Stimulated activated effector memory CD8-positive, alpha-beta T cell treated with anti-CD3 and anti-CD28 coated beads, Interleukin-12 subunit alpha, Interleukin-12 subunit beta, amount 100 ng/mL, for 72 hours (primary cell): ENCODE measurements around the gene MAPRE2.
A peak's percentile ranks its signal among the peaks of the same experiment; 100 is the strongest.
"Not testable (repeated sequence)": the region's sequence is repeated elsewhere in the genome, so short reads cannot be mapped to it uniquely, and the experiment has no call there.

ENCODE experiments used
- ATAC-seq: fragments of 150-1000 bp; cut with Tn5 transposase; 2 replicates; pipeline ENCODE4 v1.10.0; 2021
- DNase-seq, 2 donors: peaks; one replicate each; pipeline ENCODE4 v3.0.0; 2021 to 2022; ENCODE audit warnings: low spot score in 2 of 2
- H3K27ac Mint-ChIP-seq: one replicate; pipeline ENCODE4 v1.8.0; 2022; ENCODE audit warnings: mild to moderate bottlenecking, mixed read lengths
- H3K36me3 Mint-ChIP-seq: one replicate; pipeline ENCODE4 v1.8.0; 2022; ENCODE audit warnings: mild to moderate bottlenecking, mixed read lengths
- H3K4me1 Mint-ChIP-seq: one replicate; pipeline ENCODE4 v1.8.0; 2022; ENCODE audit warnings: mixed read lengths
- H3K4me3 Mint-ChIP-seq: one replicate; pipeline ENCODE4 v1.8.0; 2022; ENCODE audit warnings: mild to moderate bottlenecking, mixed read lengths
- H3K9me3 Mint-ChIP-seq: one replicate; pipeline ENCODE4 v1.8.0; 2022; ENCODE audit warnings: mixed read lengths

Gene MAPRE2

DNA sequence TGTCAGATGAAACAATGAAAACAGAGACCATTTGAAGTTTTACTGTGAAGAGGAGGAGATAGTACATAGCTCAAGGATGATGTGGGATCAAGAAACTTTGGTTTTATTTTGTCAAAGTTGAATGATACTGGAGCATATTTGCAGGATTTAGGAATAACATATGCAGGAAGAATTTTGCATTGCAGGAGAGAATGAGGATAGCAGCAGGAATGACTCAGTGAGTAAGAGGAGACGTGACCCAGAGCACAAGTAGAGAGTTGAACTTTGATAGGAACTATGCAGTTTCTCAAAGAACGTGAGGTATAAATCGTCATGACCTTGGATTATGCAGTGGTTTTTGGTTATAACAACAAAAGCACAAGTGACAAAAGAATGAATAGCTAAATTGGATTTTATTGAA lies 47.7 kb downstream of the MAPRE2 start:
- no peaks in the 10 kb centered on the region for H3K9me3 Mint-ChIP-seq
- H3K27ac Mint-ChIP-seq = no peak overlapping the region
- peaks cover 11% of the 10 kb centered on the region for H3K36me3 Mint-ChIP-seq
- DNase-seq (no peak), ATAC-seq (no peak)
- H3K4me3 Mint-ChIP-seq = no peak overlapping the region
- H3K4me1 Mint-ChIP-seq = peaks cover 41% of the 10 kb centered on the region

DNA sequence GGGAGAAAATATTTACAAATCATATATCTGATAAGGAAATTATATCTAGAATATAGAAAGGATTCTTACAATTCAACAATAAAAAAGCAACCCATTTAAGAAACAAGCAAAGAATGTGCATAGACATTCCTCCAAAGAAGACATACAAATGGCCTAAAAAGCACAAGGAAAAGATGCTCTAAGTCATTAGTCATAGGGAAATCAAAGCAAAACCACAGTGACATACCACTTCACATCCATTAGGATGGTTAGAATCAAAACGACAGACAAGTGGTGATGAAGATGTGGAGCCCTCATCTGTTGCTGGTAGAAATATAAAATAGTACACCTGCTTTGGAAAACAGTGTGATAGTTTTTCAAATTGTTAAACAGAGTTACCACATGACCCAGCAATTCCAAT lies 48.2 kb downstream of the MAPRE2 start:
- Mint-ChIP-seq H3K36me3 (peaks cover 11% of the 10 kb centered on the region), H3K9me3 (no peaks in the 10 kb centered on the region), H3K4me1 (peaks cover 40% of the 10 kb centered on the region), H3K4me3 (no peak overlapping the region), H3K27ac (no peak overlapping the region)
- ATAC-seq (no peak), DNase-seq (no peak)

DNA sequence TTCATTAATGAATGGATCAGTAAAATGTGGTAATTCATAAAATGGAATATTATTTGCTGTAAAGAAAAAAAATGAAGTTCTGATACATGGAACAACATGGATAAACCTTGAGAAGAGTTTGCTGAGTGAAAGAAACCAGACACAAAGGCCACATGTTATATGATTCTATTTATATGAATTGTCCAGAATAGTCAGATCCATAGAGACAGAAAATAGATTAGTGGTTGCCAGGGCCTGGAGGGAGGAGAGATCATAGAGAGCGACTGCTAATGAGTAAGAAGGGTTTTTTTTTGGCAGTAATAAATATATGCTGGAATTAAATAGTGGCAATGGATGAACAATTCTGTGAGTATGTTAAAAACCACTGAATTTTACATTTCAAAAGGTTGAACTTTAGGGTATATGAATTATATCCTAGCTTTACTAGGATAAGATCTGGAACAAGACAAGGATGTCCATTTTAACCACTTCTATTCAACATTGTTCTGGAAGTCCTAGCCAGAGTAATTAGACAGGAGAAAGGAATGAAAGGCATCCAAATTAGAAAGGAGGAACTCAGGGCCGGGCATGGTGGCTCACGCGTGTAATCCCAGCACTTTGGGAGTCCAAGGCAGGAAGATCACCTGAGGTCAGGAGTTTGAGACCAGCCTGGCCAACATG lies 48.8 kb downstream of the MAPRE2 start:
- no peak overlapping the region for H3K4me3 Mint-ChIP-seq
- no peak for DNase-seq
- H3K27ac Mint-ChIP-seq = no peak overlapping the region
- no peak for ATAC-seq
- H3K9me3 Mint-ChIP-seq = no peaks in the 10 kb centered on the region
- peaks cover 36% of the 10 kb centered on the region for H3K4me1 Mint-ChIP-seq
- peaks cover 11% of the 10 kb centered on the region for H3K36me3 Mint-ChIP-seq

DNA sequence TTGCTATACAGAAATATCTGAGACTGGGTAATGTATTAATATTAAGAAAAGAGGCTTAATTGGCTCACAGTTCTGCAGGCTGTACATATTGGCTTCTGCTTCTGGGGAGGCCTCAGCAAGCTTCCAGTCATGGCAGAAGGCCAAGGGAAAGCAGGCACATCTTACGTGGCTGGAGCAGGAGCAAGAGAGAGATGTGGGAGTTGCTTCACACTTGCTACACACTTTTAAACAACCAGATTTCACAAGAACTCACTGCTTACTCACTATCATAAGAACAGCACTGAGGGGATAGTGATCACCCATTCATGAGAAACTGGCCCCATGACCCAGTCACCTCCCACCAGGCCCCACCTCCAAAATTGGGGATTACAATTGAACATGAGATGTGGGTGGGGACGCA lies 50.6 kb downstream of the MAPRE2 start:
- Mint-ChIP-seq H3K9me3 (no peaks in the 10 kb centered on the region), H3K4me1 (peaks cover 47% of the 10 kb centered on the region), H3K36me3 (peaks cover 11% of the 10 kb centered on the region), H3K27ac (no peak overlapping the region), H3K4me3 (no peak overlapping the region)
- DNase-seq (no peak), ATAC-seq (no peak)

DNA sequence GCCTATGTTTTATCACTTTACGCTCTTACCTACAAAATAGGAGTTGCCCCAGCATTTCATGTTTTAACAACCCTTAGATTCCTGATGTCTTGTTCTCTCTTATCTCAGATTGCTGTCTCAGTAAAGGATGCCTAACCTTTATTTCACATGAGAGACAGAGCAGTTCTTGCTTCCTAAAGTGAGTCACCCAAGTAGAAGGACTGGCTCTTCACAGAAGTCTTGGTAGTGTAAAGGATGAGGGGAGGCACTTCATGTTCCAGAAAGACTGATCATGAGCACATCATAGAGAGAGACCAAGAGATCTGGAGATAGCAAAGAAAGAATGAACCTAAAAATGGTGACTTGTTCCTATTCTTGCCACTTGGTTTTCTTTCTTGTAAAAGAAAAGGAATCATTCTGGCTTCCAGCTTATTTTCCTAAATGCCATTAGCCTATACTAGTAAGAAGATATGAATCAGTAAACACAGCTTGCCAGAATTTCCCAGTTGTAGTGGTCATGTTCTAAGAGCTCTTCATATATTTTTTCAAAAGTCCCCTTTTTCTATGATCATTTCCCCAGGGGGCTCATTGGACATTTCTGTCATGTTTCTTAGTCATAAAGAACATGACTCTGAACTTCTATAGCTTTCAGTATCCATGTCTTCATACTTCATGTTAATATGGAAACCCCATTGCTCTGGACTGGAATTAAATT lies 54.9 kb downstream of the MAPRE2 start:
- Mint-ChIP-seq H3K4me3 (no peak overlapping the region), H3K9me3 (no peaks in the 10 kb centered on the region), H3K27ac (peak overlapping the region; percentile 26), H3K36me3 (peaks cover 20% of the 10 kb centered on the region), H3K4me1 (peaks cover 25% of the 10 kb centered on the region)
- ATAC-seq = peak; percentile 86
- DNase-seq = no peak

DNA sequence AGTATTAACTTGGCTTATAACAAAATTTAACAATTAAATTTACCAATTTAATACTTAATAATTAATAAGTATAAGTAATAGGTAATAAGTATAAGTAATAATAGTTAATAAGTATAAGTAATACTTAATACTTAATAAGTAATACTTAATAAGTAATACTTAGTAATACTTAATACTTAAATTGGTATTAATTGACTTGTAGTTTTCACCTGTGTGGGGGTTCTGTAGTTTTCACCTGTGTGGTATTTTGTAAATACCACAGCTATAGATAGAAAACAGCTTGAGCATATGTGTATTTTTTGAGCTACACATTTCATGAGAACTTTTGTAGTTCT lies 55.4 kb downstream of the MAPRE2 start:
- Mint-ChIP-seq H3K4me1 (peaks cover 25% of the 10 kb centered on the region), H3K36me3 (peaks cover 20% of the 10 kb centered on the region), H3K27ac (no peak overlapping the region), H3K9me3 (no peaks in the 10 kb centered on the region), H3K4me3 (no peak overlapping the region)
- DNase-seq (no peak), ATAC-seq (no peak)

DNA sequence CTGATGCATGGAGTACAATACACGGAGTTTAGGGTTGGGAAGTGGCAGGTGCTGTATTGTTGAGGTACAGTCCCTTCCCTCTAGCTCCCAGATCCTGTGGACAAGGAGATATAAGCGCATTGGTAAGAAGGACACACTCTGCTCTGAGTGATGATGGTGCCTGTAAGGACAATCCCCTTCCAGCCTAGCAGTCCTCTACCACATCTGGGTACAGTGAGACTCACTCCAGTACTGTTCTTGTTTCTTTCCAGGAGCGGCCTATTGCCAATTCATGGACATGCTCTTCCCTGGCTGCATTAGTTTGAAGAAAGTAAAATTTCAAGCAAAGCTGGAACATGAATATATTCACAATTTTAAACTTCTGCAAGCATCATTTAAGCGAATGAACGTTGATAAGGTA lies 56.0 kb downstream of the MAPRE2 start:
- Mint-ChIP-seq H3K9me3 (no peaks in the 10 kb centered on the region), H3K4me1 (peaks cover 21% of the 10 kb centered on the region)
- no peak for DNase-seq

DNA sequence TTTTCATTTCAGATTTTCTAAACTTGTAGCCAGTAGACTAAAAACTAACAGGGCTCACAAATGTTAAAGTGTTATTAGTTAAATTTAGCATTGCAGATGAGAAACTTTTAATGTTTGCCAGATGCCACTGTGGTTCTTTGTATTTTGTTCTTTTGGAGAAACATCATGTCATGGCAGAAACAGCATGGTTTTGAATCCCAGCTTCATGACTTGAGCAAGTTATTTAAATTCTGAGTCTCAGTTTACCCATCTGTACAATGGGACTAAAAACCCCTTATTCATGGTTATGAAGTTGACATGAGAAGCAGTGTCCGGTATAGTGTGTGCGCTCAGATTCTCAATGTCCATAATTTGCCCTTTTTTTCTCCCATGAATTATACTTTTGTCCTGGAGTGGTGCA lies 56.5 kb downstream of the MAPRE2 start:
- Mint-ChIP-seq H3K4me3 (no peak overlapping the region), H3K9me3 (no peaks in the 10 kb centered on the region), H3K4me1 (peaks cover 15% of the 10 kb centered on the region), H3K36me3 (peaks cover 20% of the 10 kb centered on the region), H3K27ac (no peak overlapping the region)
- DNase-seq (no peak), ATAC-seq (no peak)

More for the DNA sequence above, 56.0 kb downstream of the MAPRE2 start:
- no peak overlapping the region for H3K4me3 Mint-ChIP-seq
- H3K27ac Mint-ChIP-seq = peak overlapping the region; percentile 29
- H3K36me3 Mint-ChIP-seq = peaks cover 20% of the 10 kb centered on the region
- no peak for ATAC-seq

DNA sequence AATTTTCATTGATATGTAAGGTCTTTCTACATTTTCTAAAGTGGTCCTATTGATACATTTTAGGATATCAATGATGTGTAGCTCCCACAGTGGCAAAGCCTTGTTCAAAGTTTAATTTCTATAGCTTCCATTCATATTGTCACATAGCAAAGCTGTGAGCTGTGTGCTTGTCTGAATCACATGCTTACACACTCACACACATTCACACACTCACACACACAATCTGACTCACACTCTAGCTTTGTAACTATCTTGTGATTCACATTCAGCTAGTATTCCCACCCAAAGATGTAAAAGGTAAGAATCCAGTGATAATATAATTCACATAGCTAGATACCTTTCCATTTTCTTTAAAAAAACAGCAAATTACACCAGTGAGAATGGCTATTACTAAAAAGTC lies 58.7 kb downstream of the MAPRE2 start:
- peaks cover 20% of the 10 kb centered on the region for H3K36me3 Mint-ChIP-seq
- no peaks in the 10 kb centered on the region for H3K9me3 Mint-ChIP-seq
- no peak for ATAC-seq
- H3K4me1 Mint-ChIP-seq = peaks cover 15% of the 10 kb centered on the region
- H3K4me3 Mint-ChIP-seq = no peak overlapping the region
- DNase-seq = no peak
- H3K27ac Mint-ChIP-seq = no peak overlapping the region

DNA sequence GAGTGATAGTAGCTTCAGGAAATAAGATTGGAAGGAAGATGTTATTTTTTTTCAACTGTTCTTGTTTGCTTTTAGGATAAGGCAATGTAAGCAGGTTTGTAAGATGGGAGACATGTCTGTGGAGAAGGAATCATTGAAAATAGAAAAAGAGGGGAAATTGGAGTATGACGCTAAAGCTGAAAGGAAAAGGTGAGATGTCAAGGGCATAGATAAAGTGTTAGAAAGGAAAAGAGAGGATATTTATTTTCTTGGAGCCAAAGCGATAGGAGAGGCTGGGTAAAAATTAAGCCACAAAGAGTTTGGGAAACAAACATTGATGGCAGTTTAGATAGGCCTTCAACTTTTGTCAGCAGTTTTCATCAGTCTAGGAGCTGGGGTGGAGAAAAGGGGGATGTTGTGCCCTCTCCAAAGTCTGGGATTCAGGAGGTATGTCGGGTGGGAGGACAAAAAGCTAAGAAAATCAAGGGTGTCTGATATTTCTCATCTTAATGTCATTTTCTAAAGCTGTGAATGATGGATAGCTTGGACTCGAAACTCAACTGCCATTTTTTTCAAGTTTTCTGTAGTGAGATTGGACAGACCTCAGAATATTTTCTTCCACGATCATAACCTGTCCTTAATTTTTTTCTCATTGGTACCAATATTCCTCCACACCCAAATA lies 63.3 kb downstream of the MAPRE2 start:
- ATAC-seq (no peak), DNase-seq (no peak)
- no peaks in the 10 kb centered on the region for H3K9me3 Mint-ChIP-seq
- H3K27ac Mint-ChIP-seq = no peak overlapping the region
- H3K4me1 Mint-ChIP-seq = peaks cover 24% of the 10 kb centered on the region
- peaks cover under 1% of the 10 kb centered on the region for H3K36me3 Mint-ChIP-seq
- no peak overlapping the region for H3K4me3 Mint-ChIP-seq

DNA sequence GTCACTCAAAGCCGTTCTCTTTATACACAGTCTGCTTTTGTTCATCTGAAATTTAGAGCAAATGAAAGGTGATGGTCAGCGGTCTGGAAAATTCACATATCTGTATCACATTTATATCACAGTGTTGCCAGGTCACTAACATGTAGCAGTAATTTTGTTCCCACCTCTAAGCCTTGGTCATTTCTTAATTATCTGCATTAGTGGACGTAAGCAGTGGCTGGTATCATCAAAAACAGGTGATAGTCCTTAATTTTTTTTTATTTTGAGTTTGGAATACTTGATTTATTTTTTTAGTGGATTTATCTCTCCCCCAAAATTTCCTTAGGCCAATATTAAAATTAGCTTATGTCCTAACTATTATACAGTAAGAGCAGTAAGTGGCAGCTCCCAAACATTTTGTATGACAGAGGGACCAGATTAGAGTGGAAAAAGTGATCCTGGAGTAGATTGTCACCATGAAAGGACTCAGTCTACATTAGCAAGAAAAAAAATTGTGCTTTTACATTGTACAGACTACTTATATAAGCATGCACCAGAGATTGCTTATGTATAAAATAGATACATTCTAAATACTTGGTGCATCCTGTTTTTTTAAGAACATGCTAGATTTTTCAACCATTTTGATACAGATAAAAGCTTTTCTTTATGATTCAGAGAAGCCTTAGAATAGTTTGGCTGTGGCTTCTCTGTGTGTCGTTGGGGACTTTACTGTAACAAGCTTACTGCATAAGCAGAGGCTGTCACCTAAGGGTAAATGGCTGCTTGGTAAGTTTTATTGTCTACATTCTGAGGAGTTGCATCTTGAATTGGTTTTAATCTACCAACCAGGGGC lies 65.0 kb downstream of the MAPRE2 start:
- Mint-ChIP-seq H3K9me3 (no peaks in the 10 kb centered on the region), H3K36me3 (peaks cover 6% of the 10 kb centered on the region), H3K4me1 (peaks cover 36% of the 10 kb centered on the region), H3K27ac (peak overlapping the region; percentile 60), H3K4me3 (no peak overlapping the region)
- ATAC-seq = no peak
- DNase-seq = no peak

DNA sequence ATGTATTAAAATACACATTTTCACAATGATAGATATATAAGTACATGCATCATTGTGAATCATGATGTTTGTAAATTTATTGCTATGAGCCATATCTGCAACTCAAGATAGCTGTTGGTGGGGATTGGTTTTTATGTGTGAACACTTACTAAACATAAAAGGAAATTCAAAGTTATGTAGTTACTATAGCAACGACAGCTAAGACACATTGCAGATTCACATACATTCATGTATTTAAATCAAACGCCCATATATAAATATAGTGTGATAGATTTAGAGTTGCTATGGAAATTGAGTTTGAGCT lies 65.6 kb downstream of the MAPRE2 start:
- Mint-ChIP-seq H3K27ac (peak overlapping the region; percentile 60), H3K4me3 (no peak overlapping the region), H3K9me3 (no peaks in the 10 kb centered on the region), H3K4me1 (peaks cover 38% of the 10 kb centered on the region), H3K36me3 (peaks cover 6% of the 10 kb centered on the region)
- ATAC-seq (peak; percentile 93), DNase-seq (no peak)

DNA sequence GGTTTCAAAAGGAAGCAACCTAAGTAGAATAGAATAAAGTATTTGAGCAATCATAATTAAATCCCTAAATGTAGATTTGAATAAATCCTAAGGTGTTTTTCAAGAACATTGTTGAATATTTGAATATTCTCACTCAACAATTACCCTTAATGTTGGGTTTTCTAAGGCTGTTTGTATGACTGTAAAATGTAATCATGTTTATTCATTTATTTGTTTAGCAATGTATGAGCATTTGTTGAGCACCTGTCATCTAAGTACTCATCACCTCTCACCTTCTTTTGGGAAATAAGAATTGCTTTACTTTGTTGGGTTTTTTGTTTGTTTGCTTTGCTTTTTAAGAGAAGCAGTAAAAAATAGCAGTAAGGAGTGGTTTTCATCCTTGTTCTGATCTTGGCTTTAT lies 66.0 kb downstream of the MAPRE2 start:
- H3K27ac Mint-ChIP-seq = peak overlapping the region; percentile 60
- ATAC-seq (no peak), DNase-seq (no peak)
- no peaks in the 10 kb centered on the region for H3K9me3 Mint-ChIP-seq
- H3K4me3 Mint-ChIP-seq = no peak overlapping the region
- peaks cover 38% of the 10 kb centered on the region for H3K4me1 Mint-ChIP-seq
- peaks cover 6% of the 10 kb centered on the region for H3K36me3 Mint-ChIP-seq

DNA sequence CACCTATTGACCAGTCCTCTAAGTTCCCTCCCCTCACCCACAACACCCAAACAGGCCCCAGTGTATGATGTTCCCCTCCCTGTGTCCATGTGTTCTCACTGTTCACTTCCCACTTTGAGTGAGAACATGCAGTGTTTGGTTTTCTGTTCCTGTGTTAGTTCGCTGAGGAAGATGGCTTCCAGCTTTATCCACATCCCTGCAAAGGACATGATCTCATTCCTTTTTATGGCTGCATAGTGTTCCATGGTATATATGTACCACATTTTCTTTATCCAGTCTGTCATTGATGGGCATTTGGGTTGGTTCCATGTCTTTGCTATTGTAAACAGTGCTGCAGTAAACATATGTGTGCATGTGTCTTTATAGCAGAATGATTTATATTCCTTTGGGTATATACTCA lies 66.9 kb downstream of the MAPRE2 start:
- not testable (repeated sequence) for H3K9me3 Mint-ChIP-seq, H3K4me3 Mint-ChIP-seq, ATAC-seq, H3K36me3 Mint-ChIP-seq, H3K27ac Mint-ChIP-seq, DNase-seq
- H3K4me1 Mint-ChIP-seq = peaks cover 38% of the 10 kb centered on the region

DNA sequence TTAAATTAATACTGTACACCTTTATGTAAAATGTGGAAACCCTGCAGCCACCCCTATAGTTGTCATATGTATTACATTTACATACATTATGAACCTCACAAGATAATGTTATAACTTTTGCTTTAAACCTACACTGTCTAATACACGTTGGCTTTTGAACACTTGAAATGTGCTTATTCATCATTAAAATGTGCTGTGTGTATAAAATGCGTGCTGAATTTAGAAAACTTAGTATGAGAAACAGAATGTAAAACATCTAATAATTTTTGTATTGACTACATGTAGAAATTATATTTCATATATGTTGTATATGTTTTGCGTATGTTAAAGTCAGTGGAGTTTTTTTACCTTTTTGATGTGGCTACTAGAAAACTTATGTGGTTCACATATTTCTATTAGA lies 68.8 kb downstream of the MAPRE2 start:
- ATAC-seq = no peak
- no peaks in the 10 kb centered on the region for H3K9me3 Mint-ChIP-seq
- no peak overlapping the region for H3K4me3 Mint-ChIP-seq
- peaks cover 48% of the 10 kb centered on the region for H3K4me1 Mint-ChIP-seq
- H3K27ac Mint-ChIP-seq = no peak overlapping the region
- DNase-seq = no peak
- peaks cover 11% of the 10 kb centered on the region for H3K36me3 Mint-ChIP-seq
